GM18505 (cell line): ENCODE data around the gene NDRG2.

ENCODE experiments used
- ATAC-seq: cut with Tn5 transposase; IDR thresholded peaks from one replicate; pipeline ENCODE4 v1.9.1; 2021; ENCODE audit not compliant: unreplicated experiment
- POLR2A ChIP-seq: IDR thresholded peaks from 4 replicates; pipeline ENCODE4 v1.6.1; 2011; ENCODE audit warnings: borderline replicate concordance; ENCODE audit not compliant: insufficient read depth, insufficient read length; ENCODE audit errors: extremely low read depth

NDRG2 gene

GRCh38 chr14:20976291-20976690, 48.6 kb downstream of the NDRG2 start:
- no peak for ATAC-seq

DNA sequence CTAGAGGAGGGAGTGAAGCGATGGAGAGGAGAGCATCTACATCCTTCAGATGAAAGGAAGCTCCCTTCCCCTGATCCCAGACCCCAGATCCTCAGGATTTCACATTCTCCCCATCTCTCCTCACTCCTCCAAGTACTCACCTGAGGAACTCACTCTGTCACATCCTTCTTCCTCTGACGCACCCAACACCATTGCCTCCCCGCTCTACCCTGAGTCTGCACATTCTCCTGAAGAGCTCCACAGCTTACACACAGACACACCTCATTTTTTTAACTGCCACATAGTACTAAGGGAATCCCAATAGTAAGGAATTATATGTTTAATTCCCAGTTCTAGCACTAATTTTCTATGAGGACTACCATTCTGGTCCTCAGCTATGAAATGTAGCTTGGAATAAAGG, 51.4 kb downstream of the NDRG2 start:
- TF ChIP-seq POLR2A = no peak
- no peak for ATAC-seq

More at GRCh38 chr14:20976291-20976690, 48.6 kb downstream of the NDRG2 start:
- TF ChIP-seq POLR2A = no peak

- ATAC-seq = no peak
- no peak for TF ChIP-seq POLR2A
These were observed 53.2 kb downstream of the NDRG2 start for GRCh38 chr14:20971705-20972021.

DNA sequence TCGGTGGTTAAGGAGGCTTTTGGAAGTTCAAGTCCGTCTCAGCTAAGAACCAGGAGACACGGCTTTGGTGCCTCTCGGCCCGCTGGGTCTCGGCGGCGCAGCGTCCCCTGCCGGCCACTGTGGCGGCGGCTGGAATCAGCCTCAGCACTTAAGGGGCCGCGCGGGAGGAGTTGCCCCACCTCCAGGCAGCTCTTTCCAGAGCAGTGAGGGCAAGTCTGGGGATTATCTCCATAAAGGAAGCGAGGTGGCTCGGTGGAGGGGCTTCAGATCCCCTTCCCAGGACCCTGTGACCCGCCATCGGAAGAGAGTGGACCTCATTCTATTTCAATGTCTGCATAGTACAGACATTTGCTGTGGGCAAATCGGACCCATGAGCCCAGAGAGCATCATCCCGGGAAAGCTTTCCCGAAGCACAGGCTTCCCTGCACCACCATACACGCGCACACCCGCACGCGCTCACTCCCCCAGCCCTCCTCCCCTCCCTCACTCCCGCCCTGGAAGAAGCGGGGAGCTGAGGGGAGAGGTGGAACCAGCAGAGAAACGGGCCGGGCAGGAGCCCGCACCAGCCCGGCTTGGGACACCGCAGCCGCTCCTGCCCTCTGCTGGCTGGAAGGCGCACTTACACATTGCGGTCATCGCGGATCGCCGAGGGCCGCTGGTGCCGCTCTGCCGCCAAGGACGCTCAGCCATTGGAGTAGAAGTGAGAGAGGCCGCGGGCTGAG, 53.7 kb downstream of the NDRG2 start:
- peak; percentile 87 for ATAC-seq
- no peak for TF ChIP-seq POLR2A

- ATAC-seq = peak; percentile 12
- TF ChIP-seq POLR2A = no peak
These were observed 54.2 kb downstream of the NDRG2 start for GRCh38 chr14:20970647-20970982.

GRCh38 chr14:20969336-20969735, 55.5 kb downstream of the NDRG2 start:
- ATAC-seq = no peak
- TF ChIP-seq POLR2A = no peak
